ENCODE measurements around the gene MOV10. TPM values are rescaled to one million over a fixed set of nuclear protein-coding genes. Genes with fewer than 3 reads are reported as not detected.

The MOV10 gene
- total and polyA plus RNA-seq, 8 donors: 17.7 to 89.9 (median 25.2) TPM

- TF ChIP-seq CTCF (IDR thresholded peaks at IDR 0.05): no peak
- DNase-seq (peak in 1 of 6 donors; percentile 67), ATAC-seq (no peak), FAIRE-seq (no peak)
- H3K4me3 ChIP-seq: peak overlapping the region in 2 of 4 donors; percentile 36 to 52
- WGBS, 2 donors: 38% methylated on average over 7 of the region's 7 CpGs
- H3K27ac ChIP-seq: peak overlapping the region; percentile 47 to 84 (median 71)
- H3K36me3 ChIP-seq: peaks cover 0 to 4% (median 3%) of the 10 kb centered on the region in 3 donors
- H3K4me1 ChIP-seq: peaks cover 8 to 51% (median 13%) of the 10 kb centered on the region in 3 donors
- no peaks in the 10 kb centered on the region for H3K9me3 ChIP-seq
- no peaks in the 10 kb centered on the region for H3K27me3 ChIP-seq
- intact Hi-C loops (cut with DNase I): loop anchor here in 2 of 3 donors (10.0 kb wide), 2 partner anchors 80 to 200 kb away; partner anchors contain the start of gene WNT2B (in 1 of the 2)
Measured at GRCh38 chr1:112704391-112704933, 30.0 kb downstream of the MOV10 start.

GRCh38 chr1:112704934-112705627, 30.6 kb downstream of the MOV10 start:
- Histone ChIP-seq H3K27ac (peak overlapping the region; percentile 47 to 84 (median 71)), H3K9me3 (no peaks in the 10 kb centered on the region), H3K4me1 (peaks cover 8 to 44% (median 13%) of the 10 kb centered on the region in 3 donors), H3K4me3 (peak overlapping the region in 2 of 4 donors; percentile 36 to 52), H3K36me3 (peaks cover 0 to 4% (median 3%) of the 10 kb centered on the region in 3 donors), H3K27me3 (no peaks in the 10 kb centered on the region)
- ATAC-seq: peak; percentile 61 to 74 (median 72)
- intact Hi-C loops (cut with DNase I): loop anchor here in 2 of 3 donors (5.0 to 10.0 kb wide), 4 partner anchors 80 to 318 kb away; partner anchors contain the start of gene WNT2B (in 2 of the 2)
- TF ChIP-seq CTCF (IDR thresholded peaks at IDR 0.05): no peak
- FAIRE-seq: no peak
- DNase-seq: peak; percentile 73 to 93 (median 88)
- WGBS, 2 donors: 3 to 5% methylated on average over 13 of the region's 13 CpGs

GRCh38 chr1:112706505-112707220, 32.2 kb downstream of the MOV10 start, which contains the start of gene RHOC:
Gene RHOC (minus strand): TSS chr1:112707127. CDS start chr1:112703799, 3,328 bp downstream.
- DNase-seq: peak; percentile 70 to 89 (median 80)
- peak; percentile 81 to 87 (median 82) for ATAC-seq
- intact Hi-C loops (cut with DNase I): loop anchor here in 2 of 3 donors (5.0 to 10.0 kb wide), 4 partner anchors 82 to 319 kb away; partner anchors contain the start of gene WNT2B (in 2 of the 2)
- no peak for TF ChIP-seq CTCF (IDR thresholded peaks at IDR 0.05)
- no peaks in the 10 kb centered on the region for H3K27me3 ChIP-seq
- H3K36me3 ChIP-seq: peaks cover 0 to 4% (median 3%) of the 10 kb centered on the region in 3 donors
- H3K4me1 ChIP-seq: peaks cover 0 to 29% (median 8%) of the 10 kb centered on the region in 3 donors
- H3K27ac ChIP-seq: peak within 1 kb of the TSS; percentile 77 to 92 (median 84)
- FAIRE-seq: no peak
- H3K9me3 ChIP-seq: no peaks in the 10 kb centered on the region
- H3K4me3 ChIP-seq: peak within 1 kb of the TSS; percentile 63 to 99 (median 94)
- WGBS, 2 donors: 1 to 2% methylated on average over 19 to 61 of the region's 61 CpGs

GRCh38 chr1:112707221-112708001, 33.0 kb downstream of the MOV10 start:
- H3K9me3 ChIP-seq: no peaks in the 10 kb centered on the region
- H3K36me3 ChIP-seq: peaks cover 0 to 3% (median 0%) of the 10 kb centered on the region in 3 donors
- intact Hi-C loops (cut with DNase I): loop anchor here in 2 of 3 donors (5.0 to 10.0 kb wide), 4 partner anchors 83 to 320 kb away; partner anchors contain the start of gene WNT2B (in 2 of the 2)
- FAIRE-seq (no peak), ATAC-seq (peak; percentile 76 to 85 (median 82)), DNase-seq (peak; percentile 87 to 94 (median 90))
- peaks cover 0 to 27% (median 8%) of the 10 kb centered on the region in 3 donors for H3K4me1 ChIP-seq
- H3K27ac ChIP-seq: peak overlapping the region; percentile 76 to 92 (median 81)
- peak; percentile 86 to 89 (median 88) for TF ChIP-seq CTCF (IDR thresholded peaks at IDR 0.05)
- 3 to 4% methylated on average over 40 to 42 of the region's 42 CpGs for WGBS, 2 donors
- no peaks in the 10 kb centered on the region for H3K27me3 ChIP-seq
- H3K4me3 ChIP-seq: peak overlapping the region; percentile 63 to 99 (median 94)

Measured in pancreas (tissue), 10 donors.